GM18868 (cell line): ENCODE data around the gene CELSR1.
"Not testable (repeated sequence)": the region's sequence is repeated elsewhere in the genome, so short reads cannot be mapped to it uniquely, and the experiment has no call there.

Experiments
- ATAC-seq: cut with Tn5 transposase; IDR thresholded peaks from one replicate; pipeline ENCODE4 v1.9.1; 2021; ENCODE audit warnings: mild to moderate bottlenecking, moderate library complexity; ENCODE audit not compliant: unreplicated experiment

The CELSR1 gene

GRCh38 chr22:46402505-46402904 is 134.9 kb downstream of the CELSR1 start:
- no peak for ATAC-seq

GRCh38 chr22:46401370-46401769 is 136.1 kb downstream of the CELSR1 start:
- no peak for ATAC-seq

DNA sequence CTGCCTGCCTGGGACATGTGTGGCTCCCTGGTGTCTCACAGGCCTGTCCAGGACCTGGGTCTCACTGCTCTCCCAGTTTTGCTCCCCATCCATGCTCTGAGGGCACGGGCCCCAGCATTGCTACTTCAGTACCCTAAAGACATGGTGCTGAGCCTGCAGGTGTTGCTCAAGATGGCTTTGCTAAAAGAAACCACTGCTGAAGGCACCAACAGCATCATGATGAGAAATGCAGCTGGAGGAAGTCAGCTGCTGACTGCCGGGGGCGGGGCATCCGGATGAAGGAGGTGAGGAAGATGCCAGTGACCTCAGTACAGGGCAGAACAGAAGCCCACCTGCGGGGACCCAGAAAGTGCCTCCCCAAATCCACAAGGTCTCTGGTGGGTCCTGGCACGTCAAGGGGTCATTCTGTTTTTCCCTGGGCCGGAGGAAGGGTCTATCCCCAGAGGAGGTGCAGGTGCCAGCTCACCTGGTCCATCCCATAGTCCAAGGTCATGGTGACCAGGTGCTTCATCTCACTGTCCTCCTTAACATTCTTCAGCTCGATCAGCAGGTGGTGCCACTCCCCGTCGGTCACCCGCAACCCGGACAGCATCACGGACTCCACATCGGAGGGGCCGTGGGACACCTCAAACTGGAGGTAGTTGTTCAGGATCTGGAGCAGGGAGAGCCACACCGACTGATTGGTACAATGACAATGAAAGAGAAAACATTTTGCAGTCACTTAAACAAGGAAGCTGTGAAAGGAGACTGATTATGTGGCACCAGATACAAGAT is 138.0 kb downstream of the CELSR1 start:
- ATAC-seq, result no peak

DNA sequence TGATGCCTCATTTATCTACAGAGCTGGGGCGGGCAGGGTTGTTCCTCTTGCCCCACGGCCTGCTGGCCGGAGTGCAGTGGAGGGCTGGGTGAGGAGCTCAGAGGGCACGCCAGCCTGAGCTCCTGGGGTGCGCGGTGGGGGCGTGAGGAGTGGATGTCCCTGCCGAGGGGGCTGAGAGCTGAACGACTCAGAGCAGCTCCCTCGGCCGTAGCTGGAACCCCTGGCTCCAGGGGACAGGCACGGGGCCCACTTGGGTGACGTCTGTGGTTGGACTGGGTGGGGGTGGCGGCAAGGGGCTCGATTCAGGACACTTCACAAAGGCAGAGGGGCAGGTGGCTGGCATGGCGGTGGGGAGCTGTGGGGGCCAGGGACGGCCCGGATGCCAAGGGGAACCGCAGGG is 139.5 kb downstream of the CELSR1 start:
- no peak for ATAC-seq

- ATAC-seq, result no peak
These were observed 139.9 kb downstream of the CELSR1 start for GRCh38 chr22:46397514-46397913.

DNA sequence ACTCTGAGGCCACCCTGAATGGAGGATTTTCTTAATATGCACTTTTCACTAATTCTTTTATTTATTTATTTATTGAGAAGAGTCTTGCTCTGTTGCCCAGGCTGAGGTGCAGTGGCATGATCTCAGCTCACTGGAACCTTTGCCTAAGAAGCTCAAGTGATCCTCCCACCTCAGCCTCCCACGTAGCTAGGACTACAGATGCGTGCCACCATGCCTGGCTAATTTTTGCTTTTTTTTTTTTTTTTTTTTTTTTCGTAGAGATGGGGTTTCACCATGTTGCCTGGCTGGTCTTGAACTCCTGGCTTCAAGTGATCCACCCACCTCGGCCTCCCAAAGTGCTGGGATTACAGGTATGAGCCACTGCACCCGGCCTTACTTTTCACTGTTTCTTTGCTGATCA is 140.4 kb downstream of the CELSR1 start:
- not testable (repeated sequence) for ATAC-seq

DNA sequence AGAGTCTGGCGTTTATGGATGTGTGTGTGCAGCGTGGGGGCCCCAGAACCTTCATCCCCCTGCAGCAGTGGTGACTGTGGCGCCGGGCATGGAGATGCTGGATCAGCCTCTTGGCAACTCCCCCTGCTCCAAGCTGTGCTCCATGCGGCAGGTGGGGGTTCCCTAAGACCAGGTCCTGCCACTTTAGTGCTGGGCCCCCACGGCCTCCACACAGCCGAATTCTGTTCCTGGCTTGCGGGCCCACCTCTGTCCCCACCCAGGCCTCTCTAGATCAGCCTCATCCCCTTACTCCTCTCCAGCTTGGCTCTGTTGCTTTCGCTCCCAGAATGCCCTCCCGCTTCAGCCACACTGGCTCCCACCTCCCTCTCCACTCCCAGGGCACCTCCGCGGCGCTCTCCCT is 142.3 kb downstream of the CELSR1 start:
- no peak for ATAC-seq

DNA sequence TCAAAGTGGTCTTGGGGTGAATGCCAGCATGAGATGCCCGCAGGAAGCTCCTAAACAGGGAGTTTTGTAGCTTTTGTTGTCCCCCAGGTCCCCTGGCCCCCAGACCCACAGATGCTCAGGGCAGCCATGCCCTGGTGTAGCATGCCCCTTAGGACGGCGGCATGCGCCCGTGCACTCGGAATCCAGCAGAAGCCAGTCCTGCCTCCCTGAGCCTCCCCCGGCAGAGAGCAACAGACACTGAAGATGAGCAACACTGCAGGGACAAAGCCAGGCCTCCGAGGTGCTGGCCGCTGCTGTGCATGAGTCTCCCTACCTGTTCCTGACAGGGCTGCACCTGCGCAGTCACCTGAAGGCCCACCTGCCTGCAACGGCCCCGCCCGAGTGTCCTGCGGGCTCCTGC is 142.8 kb downstream of the CELSR1 start:
- no peak for ATAC-seq

DNA sequence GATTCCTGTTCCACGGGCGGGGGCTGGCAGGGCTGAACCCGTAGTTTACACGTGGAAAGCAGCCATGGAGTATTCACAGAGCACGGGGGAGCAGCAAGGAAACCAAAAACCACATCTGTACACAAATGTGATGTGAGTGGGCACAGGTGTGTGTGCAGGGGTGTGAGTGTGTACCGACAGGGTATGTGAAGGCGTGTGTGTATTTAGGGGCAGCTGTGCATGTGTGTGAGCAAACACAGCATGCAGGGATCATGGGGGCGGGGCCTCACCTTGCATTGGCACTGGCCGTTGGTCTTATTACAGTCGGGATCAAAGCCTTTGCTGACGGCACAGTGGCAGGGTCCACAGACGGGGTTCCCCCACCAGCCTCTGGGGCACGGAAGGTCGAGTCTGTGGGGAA is 143.5 kb downstream of the CELSR1 start:
- ATAC-seq, result no peak

DNA sequence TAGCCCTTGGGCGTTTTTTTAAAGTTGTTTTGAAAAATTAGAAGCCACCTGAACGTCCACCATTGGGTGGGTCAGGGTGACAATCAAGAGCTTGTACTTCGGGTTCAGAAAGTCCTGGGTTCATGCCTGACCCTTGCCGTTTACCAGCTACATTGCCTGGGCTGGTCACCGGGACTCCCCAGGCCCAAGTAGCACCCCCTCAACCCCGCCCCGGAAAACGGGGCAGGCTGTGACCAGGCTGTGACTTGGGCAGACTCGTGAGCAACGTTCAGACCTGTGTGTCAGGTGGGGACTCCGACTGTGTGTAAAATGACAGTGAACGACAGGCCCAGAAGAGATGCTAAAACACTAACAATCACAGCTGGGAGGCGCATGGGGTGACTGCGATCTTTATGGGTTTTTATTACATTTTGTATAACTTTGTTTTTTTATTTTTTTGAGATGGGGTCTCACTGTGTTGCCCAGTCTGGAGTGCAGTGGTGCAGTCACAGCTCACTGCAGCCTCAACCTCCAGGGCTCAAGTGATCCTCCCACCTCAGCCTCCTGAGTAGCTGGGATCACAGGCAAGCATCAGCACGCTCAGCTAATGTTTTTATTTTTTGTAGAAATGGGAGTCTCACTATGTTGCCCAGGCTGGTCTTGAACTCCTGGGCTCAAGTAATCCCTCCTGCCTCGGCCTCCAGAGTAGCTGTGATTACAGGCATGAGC is 145.1 kb downstream of the CELSR1 start:
- ATAC-seq, result no peak

GRCh38 chr22:46391486-46392136 is 145.8 kb downstream of the CELSR1 start:
- ATAC-seq, result no peak

DNA sequence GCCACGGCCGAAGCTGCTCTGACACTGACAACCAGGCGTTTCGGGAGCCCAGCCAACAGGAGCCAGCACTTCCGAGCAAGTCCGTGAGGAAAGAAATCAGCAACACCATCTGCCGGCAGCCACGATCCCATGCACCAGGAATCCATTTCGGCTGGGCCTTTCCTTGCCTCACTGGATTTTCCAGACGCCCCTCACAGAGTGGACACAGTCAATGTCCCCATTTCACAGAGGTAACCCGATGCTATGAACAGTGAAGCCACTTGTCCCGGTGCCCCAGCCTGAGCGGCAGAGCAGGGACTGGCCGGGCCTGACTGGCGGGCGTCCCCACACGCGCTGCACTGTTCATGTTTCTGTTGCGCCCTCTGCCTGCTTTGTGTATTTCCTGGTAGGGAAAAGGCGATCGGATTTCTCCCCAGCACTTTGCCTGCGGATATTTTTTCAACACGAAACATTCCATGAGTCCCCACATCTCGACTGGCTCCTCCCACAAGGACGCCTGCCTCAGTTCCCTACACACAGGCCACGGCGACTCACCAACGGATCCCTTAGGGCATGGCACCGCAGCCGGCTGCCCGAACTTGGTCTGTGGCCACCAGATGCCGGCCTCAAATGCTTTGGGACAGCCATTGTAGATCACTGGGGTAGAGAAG is 146.6 kb downstream of the CELSR1 start:
- no peak for ATAC-seq

GRCh38 chr22:46390105-46390651 is 147.2 kb downstream of the CELSR1 start:
- ATAC-seq, result no peak

GRCh38 chr22:46389081-46389480 is 148.3 kb downstream of the CELSR1 start:
- ATAC-seq, result no peak

DNA sequence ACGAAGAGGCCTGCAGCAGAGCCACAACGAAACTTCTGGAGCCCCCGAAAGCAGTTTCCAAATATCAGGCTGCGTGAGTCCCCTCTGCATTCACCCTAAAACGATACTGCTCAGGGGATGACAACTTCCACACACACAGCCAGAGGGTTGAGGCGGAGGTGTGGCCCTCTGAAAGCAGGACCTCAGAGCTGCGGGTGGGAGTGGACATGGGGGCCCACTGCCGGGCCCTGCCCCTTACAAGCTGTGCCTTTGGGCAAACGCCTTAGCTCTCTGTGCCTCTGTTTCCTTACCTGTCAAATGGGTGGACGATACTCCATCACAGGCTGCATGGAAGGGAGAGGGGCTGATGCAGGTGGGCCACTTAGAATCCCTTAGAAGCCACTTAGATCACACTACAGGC is 148.8 kb downstream of the CELSR1 start:
- ATAC-seq, result no peak

GRCh38 chr22:46387748-46388147 is 149.7 kb downstream of the CELSR1 start:
- no peak for ATAC-seq

- ATAC-seq, result no peak
These were observed 151.1 kb downstream of the CELSR1 start for GRCh38 chr22:46386312-46386711.

GRCh38 chr22:46382524-46382923 is 154.9 kb downstream of the CELSR1 start:
- no peak for ATAC-seq

GRCh38 chr22:46381731-46382130 is 155.7 kb downstream of the CELSR1 start:
- no peak for ATAC-seq

GRCh38 chr22:46381142-46381541 is 156.3 kb downstream of the CELSR1 start:
- no peak for ATAC-seq

DNA sequence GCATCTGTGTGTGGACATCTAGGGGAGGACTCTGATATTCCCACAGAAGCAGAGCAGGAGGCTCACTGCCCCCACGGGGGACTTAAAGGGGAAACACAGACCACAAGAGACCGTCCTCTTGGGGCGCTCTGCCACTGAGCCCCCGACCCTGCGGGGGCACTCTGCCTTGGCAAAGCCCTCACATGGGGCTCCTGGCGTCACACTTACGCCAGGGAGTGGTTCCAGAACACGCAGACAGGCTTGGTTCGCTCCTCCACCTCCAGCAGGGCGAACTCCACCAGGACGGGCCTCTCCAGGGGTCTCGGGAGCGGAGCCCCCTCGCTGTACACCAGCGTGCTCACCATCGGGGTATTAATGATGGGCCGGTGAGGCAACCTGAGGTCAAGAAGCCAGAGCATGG is 156.8 kb downstream of the CELSR1 start:
- no peak for ATAC-seq
